DOHH2 (cell line): ENCODE measurements around the gene PATL2.

ENCODE experiments used
- EZH2phosphoT487 ChIP-seq: fragments of 200-600 bp; sonication (generic); IDR thresholded peaks from 2 replicates; pipeline ENCODE4 v1.6.1; 2017; ENCODE audit warnings: borderline replicate concordance, mild to moderate bottlenecking, antibody characterized with exemption, low read length, moderate library complexity, mixed read lengths
- TF ChIP-seq, protein P1 (sequence below): fragments of 200-600 bp; sonication (generic); IDR thresholded peaks from one replicate; pipeline ENCODE4 v1.5.1; 2014; ENCODE audit warnings: antibody characterized with exemption, mild to moderate bottlenecking, low read depth, low read length; ENCODE audit not compliant: poor library complexity, severe bottlenecking

DNA sequence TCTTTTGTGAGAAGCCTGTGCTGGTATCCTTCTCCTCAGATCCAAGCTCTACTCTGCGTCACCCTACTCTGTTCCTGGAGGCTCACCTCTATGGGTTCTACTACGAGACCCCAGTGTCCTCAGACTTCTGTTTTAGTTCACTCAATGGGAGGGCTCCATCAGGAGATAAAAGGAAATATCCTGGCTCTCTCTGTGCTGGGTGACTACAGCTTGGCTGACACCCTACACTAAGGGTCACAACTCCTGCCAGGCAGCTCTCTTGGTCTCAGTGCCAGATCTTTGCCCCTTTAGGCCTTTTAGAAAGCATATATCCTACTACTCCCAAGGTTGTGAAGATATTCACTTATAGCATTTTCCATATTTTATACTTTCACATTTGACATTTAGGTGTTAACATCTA, 94.1 kb downstream of the PATL2 start:
- TF ChIP-seq, protein P1, sequence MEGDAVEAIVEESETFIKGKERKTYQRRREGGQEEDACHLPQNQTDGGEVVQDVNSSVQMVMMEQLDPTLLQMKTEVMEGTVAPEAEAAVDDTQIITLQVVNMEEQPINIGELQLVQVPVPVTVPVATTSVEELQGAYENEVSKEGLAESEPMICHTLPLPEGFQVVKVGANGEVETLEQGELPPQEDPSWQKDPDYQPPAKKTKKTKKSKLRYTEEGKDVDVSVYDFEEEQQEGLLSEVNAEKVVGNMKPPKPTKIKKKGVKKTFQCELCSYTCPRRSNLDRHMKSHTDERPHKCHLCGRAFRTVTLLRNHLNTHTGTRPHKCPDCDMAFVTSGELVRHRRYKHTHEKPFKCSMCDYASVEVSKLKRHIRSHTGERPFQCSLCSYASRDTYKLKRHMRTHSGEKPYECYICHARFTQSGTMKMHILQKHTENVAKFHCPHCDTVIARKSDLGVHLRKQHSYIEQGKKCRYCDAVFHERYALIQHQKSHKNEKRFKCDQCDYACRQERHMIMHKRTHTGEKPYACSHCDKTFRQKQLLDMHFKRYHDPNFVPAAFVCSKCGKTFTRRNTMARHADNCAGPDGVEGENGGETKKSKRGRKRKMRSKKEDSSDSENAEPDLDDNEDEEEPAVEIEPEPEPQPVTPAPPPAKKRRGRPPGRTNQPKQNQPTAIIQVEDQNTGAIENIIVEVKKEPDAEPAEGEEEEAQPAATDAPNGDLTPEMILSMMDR, result no peak
- no peak for TF ChIP-seq EZH2phosphoT487
